Astrocyte of the spinal cord (primary cell): ENCODE measurements around the gene UMODL1.

Experiments used
- DNase-seq: peaks from one replicate; pipeline ENCODE4 v3.0.0; 2011; ENCODE audit warnings: low read depth, low spot score
- H3K4me3 ChIP-seq: 2 replicates; pipeline ENCODE4 v1.5.1; 2011; ENCODE audit warnings: low read depth, mild to moderate bottlenecking, low read length, moderate library complexity
- in situ Hi-C: cut with HindIII; loops from 2 replicates; pipeline ENCODE4 v1.10.0; 2017; ENCODE audit warnings: low sequenced_read_pairs
- TF ChIP-seq, protein P1 (sequence below): IDR thresholded peaks from 2 replicates; pipeline ENCODE4 v1.5.1; 2012; ENCODE audit warnings: low read depth, mild to moderate bottlenecking, low read length, inconsistent platforms

UMODL1 gene

DNA sequence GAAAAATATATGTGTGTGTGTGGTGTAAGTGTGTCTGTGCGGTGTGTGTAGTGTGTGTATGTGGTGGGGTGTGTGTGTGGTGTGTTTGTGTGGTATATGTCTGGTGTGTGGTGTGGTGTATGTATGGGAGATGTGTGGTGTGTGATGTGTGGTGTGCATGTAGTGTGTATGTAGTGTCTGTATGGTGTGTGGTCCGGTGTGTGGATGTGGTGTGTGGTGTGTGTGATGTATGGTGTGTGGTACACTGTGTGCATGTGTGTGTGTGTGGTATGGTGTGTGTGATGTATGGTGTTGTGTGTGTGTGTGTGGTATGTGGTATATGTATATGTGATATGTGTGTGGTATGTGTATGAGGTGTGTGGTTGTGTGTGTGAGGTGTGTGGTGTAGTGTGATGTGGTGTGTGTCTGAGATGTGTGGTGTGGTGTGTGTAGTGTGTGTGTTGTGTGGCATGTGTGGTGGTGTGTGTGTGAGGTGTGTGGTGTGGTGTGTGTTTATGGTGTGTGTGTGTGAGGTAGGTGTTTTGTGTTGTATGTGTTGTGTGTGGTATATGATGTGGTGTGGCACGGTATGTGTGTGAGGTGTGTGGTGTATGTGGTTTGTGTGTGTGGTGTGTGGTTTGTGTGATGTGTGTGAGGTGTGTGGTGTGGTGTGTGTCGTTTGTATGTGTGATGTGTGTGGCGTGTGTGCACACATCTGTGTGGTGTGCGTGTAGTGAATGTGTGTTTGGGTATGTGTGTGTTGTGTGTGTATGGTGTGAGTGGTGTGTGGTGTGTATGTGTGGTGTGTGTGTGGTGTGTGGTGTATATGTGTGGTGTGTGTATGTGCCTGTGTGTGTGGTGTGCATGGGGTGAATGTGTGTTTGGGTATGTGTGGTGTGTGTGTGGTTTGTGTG, 112.5 kb downstream of the UMODL1 start:
- no peak overlapping the region for H3K4me3 ChIP-seq
- DNase-seq: no peak
- in situ Hi-C loops: no loop called here
- TF ChIP-seq, protein P1, sequence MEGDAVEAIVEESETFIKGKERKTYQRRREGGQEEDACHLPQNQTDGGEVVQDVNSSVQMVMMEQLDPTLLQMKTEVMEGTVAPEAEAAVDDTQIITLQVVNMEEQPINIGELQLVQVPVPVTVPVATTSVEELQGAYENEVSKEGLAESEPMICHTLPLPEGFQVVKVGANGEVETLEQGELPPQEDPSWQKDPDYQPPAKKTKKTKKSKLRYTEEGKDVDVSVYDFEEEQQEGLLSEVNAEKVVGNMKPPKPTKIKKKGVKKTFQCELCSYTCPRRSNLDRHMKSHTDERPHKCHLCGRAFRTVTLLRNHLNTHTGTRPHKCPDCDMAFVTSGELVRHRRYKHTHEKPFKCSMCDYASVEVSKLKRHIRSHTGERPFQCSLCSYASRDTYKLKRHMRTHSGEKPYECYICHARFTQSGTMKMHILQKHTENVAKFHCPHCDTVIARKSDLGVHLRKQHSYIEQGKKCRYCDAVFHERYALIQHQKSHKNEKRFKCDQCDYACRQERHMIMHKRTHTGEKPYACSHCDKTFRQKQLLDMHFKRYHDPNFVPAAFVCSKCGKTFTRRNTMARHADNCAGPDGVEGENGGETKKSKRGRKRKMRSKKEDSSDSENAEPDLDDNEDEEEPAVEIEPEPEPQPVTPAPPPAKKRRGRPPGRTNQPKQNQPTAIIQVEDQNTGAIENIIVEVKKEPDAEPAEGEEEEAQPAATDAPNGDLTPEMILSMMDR: no peak

DNA sequence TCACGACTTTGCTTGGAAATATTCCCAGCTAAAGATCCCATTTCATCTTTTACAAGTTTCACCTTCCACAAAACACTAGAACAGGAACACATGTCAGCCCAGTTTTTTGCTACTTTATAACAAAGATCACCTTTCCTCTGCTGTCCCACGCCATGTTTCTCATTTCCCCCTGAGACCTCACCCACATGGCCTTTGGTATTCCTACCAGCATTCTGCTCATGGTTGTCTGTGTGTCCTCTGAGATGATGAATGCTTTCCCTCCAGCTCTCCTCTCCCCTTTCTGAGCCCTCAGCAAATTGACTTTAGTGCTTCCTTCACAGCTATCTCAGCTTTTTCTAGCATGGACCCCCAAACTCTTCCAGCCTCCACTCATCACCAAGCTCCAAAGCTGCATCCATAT, 115.5 kb downstream of the UMODL1 start:
- no peak overlapping the region for H3K4me3 ChIP-seq
- in situ Hi-C loops: no loop called here
- TF ChIP-seq, protein P1: no peak
- DNase-seq: no peak

DNA sequence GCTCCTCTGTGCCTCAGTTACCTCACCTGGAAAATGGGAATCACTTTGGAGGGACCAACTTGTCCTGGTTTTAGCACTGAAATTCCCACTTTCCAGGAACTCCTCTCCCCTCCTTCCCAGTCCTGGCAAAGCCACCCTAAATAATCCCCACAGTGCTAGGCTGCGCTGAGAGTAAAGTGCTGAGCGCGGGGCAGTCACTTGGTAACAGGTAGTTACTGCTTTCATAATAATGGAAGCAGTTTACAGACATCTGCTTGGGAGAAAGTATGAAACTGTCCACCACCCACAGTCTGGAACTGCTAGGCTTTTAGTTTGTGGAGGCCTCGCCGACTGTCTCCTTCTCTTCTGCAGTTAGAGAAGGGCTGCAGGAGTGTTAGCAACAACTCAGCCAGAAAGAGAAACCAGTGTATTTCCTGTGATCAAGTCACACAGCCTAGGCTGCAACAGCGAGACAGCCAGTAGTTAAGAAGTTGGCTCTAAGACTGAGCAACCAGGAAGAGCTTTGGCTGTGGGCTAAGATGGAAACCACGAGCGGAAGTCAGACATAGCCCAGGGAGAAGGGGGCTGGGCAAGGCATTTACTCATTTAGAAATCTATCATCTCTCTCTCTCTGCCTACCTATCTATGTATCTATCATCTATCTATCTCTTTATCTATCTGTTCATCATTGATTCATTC, 117.0 kb downstream of the UMODL1 start:
- no peak overlapping the region for H3K4me3 ChIP-seq
- TF ChIP-seq, protein P1: no peak

DNA sequence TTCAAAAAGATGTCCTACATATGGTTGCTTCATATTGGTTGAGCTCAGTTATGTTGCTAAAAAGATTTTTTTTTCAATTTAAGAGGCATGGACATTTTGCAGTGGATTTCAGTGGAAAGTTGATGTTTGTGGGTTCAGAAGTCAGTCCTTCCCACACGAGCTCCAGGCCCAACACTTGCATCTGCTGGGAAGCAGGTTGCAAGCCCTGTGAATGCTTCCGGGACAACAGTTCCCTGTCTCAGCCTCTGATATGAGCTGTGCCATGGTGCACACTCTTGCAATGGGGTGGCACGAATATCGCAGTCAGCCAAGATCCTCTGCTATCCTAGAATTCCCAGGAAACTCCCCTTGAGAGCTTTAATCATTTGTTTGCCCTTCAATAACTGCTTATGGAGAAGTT, 117.5 kb downstream of the UMODL1 start:
- TF ChIP-seq, protein P1: no peak
- no peak for DNase-seq
- in situ Hi-C loops: no loop called here
- H3K4me3 ChIP-seq: no peak overlapping the region

More for the DNA sequence above, 117.0 kb downstream of the UMODL1 start:
- in situ Hi-C loops: no loop called here
- peak; percentile 10 for DNase-seq

DNA sequence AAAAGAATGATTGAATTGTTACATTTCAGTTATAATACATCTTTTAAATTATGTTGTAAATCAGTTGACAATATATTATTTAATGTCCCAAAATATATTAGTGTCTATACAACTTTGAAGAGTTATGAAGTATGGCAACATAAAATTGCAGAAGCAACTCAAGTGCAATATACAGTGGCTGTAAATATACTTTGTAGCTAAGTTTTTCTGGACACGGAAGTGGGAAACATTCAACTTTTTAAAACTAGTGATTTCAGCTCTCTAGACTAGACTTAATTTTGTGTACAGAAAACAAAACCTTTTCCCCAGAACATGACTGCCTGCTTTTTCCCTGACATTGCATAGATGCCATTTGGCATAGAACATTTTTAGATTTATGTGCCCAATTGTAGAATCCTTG, 118.3 kb downstream of the UMODL1 start:
- DNase-seq: no peak
- H3K4me3 ChIP-seq: no peak overlapping the region
- TF ChIP-seq, protein P1: no peak
- in situ Hi-C loops: no loop called here

DNA sequence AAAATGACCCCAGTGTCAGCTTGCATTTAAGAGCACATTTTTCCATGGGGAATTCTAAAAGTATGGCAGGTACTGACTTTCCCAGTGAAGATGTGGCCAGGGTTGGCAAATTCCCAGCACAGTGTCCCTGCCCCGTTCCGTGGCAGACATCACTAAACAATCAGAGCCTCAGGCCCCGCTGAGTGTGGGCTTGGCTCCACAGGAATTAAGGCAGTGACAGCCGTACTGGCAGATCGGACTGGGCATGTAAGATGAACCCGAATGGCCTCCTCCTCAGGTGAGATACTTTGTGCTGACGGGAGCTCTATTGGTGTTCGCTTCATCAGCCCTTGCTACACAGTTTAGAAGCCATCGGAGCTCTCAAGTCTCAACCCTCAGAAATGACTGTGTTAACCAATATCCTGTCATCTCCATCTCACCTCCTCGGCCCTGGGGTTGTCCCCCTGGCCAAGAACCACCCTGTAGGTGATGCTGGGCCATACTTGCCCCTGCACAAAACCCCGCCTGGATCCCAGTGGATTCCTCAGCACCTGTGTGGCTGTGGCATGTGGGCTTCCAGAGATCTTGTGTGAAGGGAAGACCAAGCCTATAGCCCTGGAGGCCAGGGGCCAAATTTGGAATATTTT, 118.9 kb downstream of the UMODL1 start:
- in situ Hi-C loops: no loop called here
- TF ChIP-seq, protein P1: no peak
- DNase-seq: no peak
- H3K4me3 ChIP-seq: no peak overlapping the region
